Prostate gland (tissue), 2 donors: ENCODE data around the gene KRT86. TPM values are rescaled to one million over a fixed set of nuclear protein-coding genes. Genes with fewer than 3 reads are reported as not detected.

ENCODE experiments used
- DNase-seq: peaks from one replicate; pipeline ENCODE4 v3.0.0-alpha.2; 2019; ENCODE audit warnings: low spot score
- H3K27ac ChIP-seq, 2 donors: fragments of 200-600 bp; sonication (generic); 2 replicates each; pipeline ENCODE4 v1.5.1; 2017 to 2019
- H3K27me3 ChIP-seq: fragments of 200-600 bp; sonication (generic); replicated peaks from 2 replicates; pipeline ENCODE4 v1.5.1; 2019; ENCODE audit not compliant: insufficient read depth
- H3K36me3 ChIP-seq, 2 donors: fragments of 200-600 bp; sonication (generic); 1 replicate in 1 of 2; 2 replicates in 1 of 2; pipeline versions ENCODE4 v1.5.1 to v1.8.1; 2017 to 2019
- H3K4me1 ChIP-seq: fragments of 200-600 bp; sonication (generic); replicated peaks from 2 replicates; pipeline ENCODE4 v1.5.1; 2019
- H3K4me3 ChIP-seq, 2 donors: fragments of 200-600 bp; sonication (generic); 2 replicates each; pipeline ENCODE4 v1.5.1; 2017 to 2019
- H3K9me3 ChIP-seq: fragments of 200-600 bp; sonication (generic); 2 replicates; pipeline ENCODE4 v1.5.1; 2017
- CTCF ChIP-seq, 4 experiments: fragments of 200-600 bp in 2 of 4; fragments of 450-650 bp in 2 of 4; sonication (generic) in 2 of 4; IDR thresholded peaks; 1 replicate in 3 of 4; 2 replicates in 1 of 4; pipeline ENCODE4 v1.5.1; 2016 to 2019; ENCODE audit warnings: antibody characterized with exemption in 4 of 4, mild to moderate bottlenecking in 2 of 4, moderate library complexity in 2 of 4
- POLR2A ChIP-seq: fragments of 450-650 bp; IDR thresholded peaks from one replicate; pipeline ENCODE4 v1.6.1; 2016; ENCODE audit warnings: antibody characterized with exemption, mild to moderate bottlenecking
- POLR2AphosphoS5 ChIP-seq: sonication (generic); formaldehyde crosslinking; IDR thresholded peaks from one replicate; pipeline ENCODE4 v1.6.1; 2017; ENCODE audit warnings: antibody characterized with exemption
- WGBS: methylation state at CpG from one replicate; pipeline ENCODE4 v1.1.5; 2018; 5-methylcytosine and 5-hydroxymethylcytosine counted together
- intact Hi-C: fragments of 100-400 bp; cut with DNase I; formaldehyde crosslinking; loops from one replicate; pipeline ENCODE4 v1.14.2; 2022
- total RNA-seq, 2 donors: library from RNA; depleted of rRNA; stranded (reverse); fragments of >200 nt; gene quantifications; one replicate each; pipeline ENCODE4 v1.1.0, GENCODE V29; 2016

The KRT86 gene
- total RNA-seq, 2 donors from 2014 or later, result 0.27 to 0.85 TPM

DNA sequence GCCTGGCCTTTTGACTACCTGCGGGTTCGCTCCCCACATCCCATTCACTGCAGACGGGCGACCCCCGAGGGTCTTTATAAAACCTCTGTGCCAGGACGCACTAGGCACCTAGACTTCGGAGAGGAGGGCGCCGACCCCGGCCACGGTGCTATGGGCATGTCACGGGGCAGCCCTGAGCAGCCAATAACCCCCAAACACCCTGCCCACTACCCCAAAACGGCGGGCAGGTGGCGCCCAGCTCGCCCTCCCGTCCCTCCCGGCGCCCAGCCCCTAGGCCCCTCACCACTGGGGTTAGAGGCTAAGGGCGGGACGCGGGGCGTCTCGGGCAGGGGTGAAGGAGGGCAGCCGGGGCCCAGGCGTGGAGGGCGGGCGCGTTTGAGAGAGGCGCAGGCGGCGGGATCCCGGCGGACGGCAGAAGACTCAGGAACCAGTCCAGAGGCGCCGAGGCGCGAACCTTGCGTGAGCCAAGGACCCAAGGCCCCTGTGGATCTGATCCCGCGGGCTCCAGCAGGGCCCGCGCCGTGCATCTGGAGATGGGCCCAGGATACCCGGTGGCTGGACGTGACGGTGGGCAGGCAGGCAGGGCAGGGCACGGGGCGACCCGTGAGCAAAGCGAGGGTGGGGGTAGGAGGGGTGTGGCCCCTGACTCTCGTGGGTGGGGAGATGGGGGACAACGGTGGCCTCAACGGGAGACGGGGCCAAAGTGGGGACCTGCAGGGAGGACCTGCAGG, 81.8 kb downstream of the KRT86 start:
- no peak overlapping the region for H3K27ac ChIP-seq
- WGBS, result 90% methylated on average over 56 of the region's 56 CpGs
- H3K27me3 ChIP-seq, result no peaks in the 10 kb centered on the region
- no peaks in the 10 kb centered on the region for H3K9me3 ChIP-seq
- H3K4me1 ChIP-seq, result peaks cover 4% of the 10 kb centered on the region
- DNase-seq, result no peak
- H3K4me3 ChIP-seq, result no peak overlapping the region
- intact Hi-C loops, result no loop called here
- no peak for TF ChIP-seq POLR2A
- TF ChIP-seq CTCF (IDR thresholded peaks at IDR 0.05), result no peak
- no peak for TF ChIP-seq POLR2AphosphoS5
- no peaks in the 10 kb centered on the region for H3K36me3 ChIP-seq

- intact Hi-C loops, result no loop called here
- H3K36me3 ChIP-seq, result no peaks in the 10 kb centered on the region
- H3K4me1 ChIP-seq, result no peaks in the 10 kb centered on the region
- H3K9me3 ChIP-seq, result no peaks in the 10 kb centered on the region
- H3K27me3 ChIP-seq, result no peaks in the 10 kb centered on the region
- no peak overlapping the region for H3K27ac ChIP-seq
- H3K4me3 ChIP-seq, result no peak overlapping the region
- no peak for DNase-seq
- TF ChIP-seq POLR2A, result no peak
- TF ChIP-seq POLR2AphosphoS5, result no peak
- no peak for TF ChIP-seq CTCF (IDR thresholded peaks at IDR 0.05)
- 96% methylated on average over 20 of the region's 20 CpGs for WGBS
These were observed 82.5 kb downstream of the KRT86 start for GRCh38 chr12:52356762-52357580.

Other genes starting within 250 kb of the KRT86 start
- gene NR4A1, start 223.2 kb upstream of the KRT86 start, total RNA-seq, result 100 to 1,000 TPM in 1 of 2 donors, 10 to 100 TPM in 1; 85.1 to 125 TPM
- gene ATG101, start 204.7 kb upstream of the KRT86 start, total RNA-seq, result 10 to 100 TPM; 60.0 to 64.1 TPM
- gene SMIM41, start 194.9 kb upstream of the KRT86 start, total RNA-seq, result 10 to 100 TPM in 1 of 2 donors, 1 to 10 TPM in 1; 7.5 to 30.2 TPM
- gene KRT80, start 82.6 kb upstream of the KRT86 start, total RNA-seq, result 1 to 10 TPM; 1.9 to 3.7 TPM
- 100 to 1,000 TPM in 1 of 2 donors, 10 to 100 TPM in 1; 53.1 to 151 TPM for gene KRT7, start 41.4 kb upstream of the KRT86 start, total RNA-seq
- 1 to 10 TPM in 1 of 2 donors, not detected in 1; 1.7 TPM for gene KRT81, start 16.9 kb downstream of the KRT86 start, total RNA-seq
- under 1 TPM in 1 of 2 donors, not detected in 1; 0.74 TPM for gene KRT83, start 46.8 kb downstream of the KRT86 start, total RNA-seq
- not detected for gene KRT85, start 92.8 kb downstream of the KRT86 start, total RNA-seq
- not detected for gene KRT84, start 111.0 kb downstream of the KRT86 start, total RNA-seq
- gene KRT82, start 131.7 kb downstream of the KRT86 start, total RNA-seq, result not detected
- not detected for gene KRT75, start 159.7 kb downstream of the KRT86 start, total RNA-seq
- gene KRT6B, start 177.5 kb downstream of the KRT86 start, total RNA-seq, result under 1 TPM; 0.40 to 0.87 TPM
- not detected for gene KRT6C, start 199.2 kb downstream of the KRT86 start, total RNA-seq
- gene KRT6A, start 218.6 kb downstream of the KRT86 start, total RNA-seq, result 10 to 100 TPM in 1 of 2 donors, 1 to 10 TPM in 1; 5.9 to 13.6 TPM
- gene KRT5, start 245.7 kb downstream of the KRT86 start, total RNA-seq, result 100 to 1,000 TPM; 160 to 516 TPM